ENCODE results near the gene KLHL22.

The KLHL22 gene

GRCh38 chr22:20403779-20404140, 91.8 kb downstream of the KLHL22 start:
- no peak for TF ChIP-seq CTCF (IDR thresholded peaks at IDR 0.05; ENCODE audit: poor library complexity, severe bottlenecking)
- H3K4me3 ChIP-seq (ENCODE audit: severe bottlenecking), result no peak overlapping the region
- H3K27me3 ChIP-seq (ENCODE audit: insufficient read depth, poor library complexity, severe bottlenecking), result no peaks in the 10 kb centered on the region
- ATAC-seq (ENCODE audit: low read depth) (no peak), DNase-seq (ENCODE audit: low spot score) (no peak)
- H3K27ac ChIP-seq (ENCODE audit: poor library complexity, severe bottlenecking), result no peak overlapping the region
- H3K4me1 ChIP-seq (ENCODE audit: insufficient read depth, poor library complexity, severe bottlenecking), result no peaks in the 10 kb centered on the region
- H3K9me3 ChIP-seq (ENCODE audit: severe bottlenecking), result peaks cover 5% of the 10 kb centered on the region
- no peaks in the 10 kb centered on the region for H3K36me3 ChIP-seq (ENCODE audit: low read depth)

- H3K4me1 ChIP-seq (ENCODE audit: insufficient read depth, poor library complexity, severe bottlenecking), result no peaks in the 10 kb centered on the region
- H3K4me3 ChIP-seq (ENCODE audit: severe bottlenecking), result no peak overlapping the region
- DNase-seq (ENCODE audit: low spot score), result no peak
- no peak for TF ChIP-seq CTCF (IDR thresholded peaks at IDR 0.05; ENCODE audit: poor library complexity, severe bottlenecking)
- H3K27me3 ChIP-seq (ENCODE audit: insufficient read depth, poor library complexity, severe bottlenecking), result no peaks in the 10 kb centered on the region
- no peak overlapping the region for H3K27ac ChIP-seq (ENCODE audit: poor library complexity, severe bottlenecking)
- H3K9me3 ChIP-seq (ENCODE audit: severe bottlenecking), result peaks cover 3% of the 10 kb centered on the region
- no peaks in the 10 kb centered on the region for H3K36me3 ChIP-seq (ENCODE audit: low read depth)
- ATAC-seq (ENCODE audit: low read depth), result no peak
These were observed 92.4 kb downstream of the KLHL22 start for GRCh38 chr22:20402960-20403778.

- TF ChIP-seq CTCF (IDR thresholded peaks at IDR 0.05; ENCODE audit: poor library complexity, severe bottlenecking), result no peak
- ATAC-seq (ENCODE audit: low read depth) (no peak), DNase-seq (ENCODE audit: low spot score) (no peak)
- H3K4me3 ChIP-seq (ENCODE audit: severe bottlenecking), result no peak overlapping the region
- no peak overlapping the region for H3K27ac ChIP-seq (ENCODE audit: poor library complexity, severe bottlenecking)
- H3K27me3 ChIP-seq (ENCODE audit: insufficient read depth, poor library complexity, severe bottlenecking), result no peaks in the 10 kb centered on the region
- H3K4me1 ChIP-seq (ENCODE audit: insufficient read depth, poor library complexity, severe bottlenecking), result no peaks in the 10 kb centered on the region
- no peaks in the 10 kb centered on the region for H3K36me3 ChIP-seq (ENCODE audit: low read depth)
- H3K9me3 ChIP-seq (ENCODE audit: severe bottlenecking), result peaks cover 3% of the 10 kb centered on the region
These were observed 94.1 kb downstream of the KLHL22 start for GRCh38 chr22:20401376-20402014.

GRCh38 chr22:20400606-20401375, 94.8 kb downstream of the KLHL22 start:
- Histone ChIP-seq H3K36me3 (ENCODE audit: low read depth) (no peaks in the 10 kb centered on the region), H3K9me3 (ENCODE audit: severe bottlenecking) (peaks cover 3% of the 10 kb centered on the region), H3K4me1 (ENCODE audit: insufficient read depth, poor library complexity, severe bottlenecking) (no peaks in the 10 kb centered on the region), H3K27ac (ENCODE audit: poor library complexity, severe bottlenecking) (no peak overlapping the region), H3K27me3 (ENCODE audit: insufficient read depth, poor library complexity, severe bottlenecking) (no peaks in the 10 kb centered on the region), H3K4me3 (ENCODE audit: severe bottlenecking) (no peak overlapping the region)
- no peak for ATAC-seq (ENCODE audit: low read depth)
- TF ChIP-seq CTCF (IDR thresholded peaks at IDR 0.05; ENCODE audit: poor library complexity, severe bottlenecking), result no peak
- DNase-seq (ENCODE audit: low spot score), result no peak

Data from RWPE2 (cell line).